ENCODE results near the gene CYP2C19. TPM values are rescaled to one million over a fixed set of nuclear protein-coding genes. Genes with fewer than 3 reads are reported as not detected.
"Not testable (repeated sequence)": the region's sequence is repeated elsewhere in the genome, so short reads cannot be mapped to it uniquely, and the experiment has no call there.

CYP2C19 gene
- total RNA-seq, 2 experiments from 2014 or later: not detected

DNA sequence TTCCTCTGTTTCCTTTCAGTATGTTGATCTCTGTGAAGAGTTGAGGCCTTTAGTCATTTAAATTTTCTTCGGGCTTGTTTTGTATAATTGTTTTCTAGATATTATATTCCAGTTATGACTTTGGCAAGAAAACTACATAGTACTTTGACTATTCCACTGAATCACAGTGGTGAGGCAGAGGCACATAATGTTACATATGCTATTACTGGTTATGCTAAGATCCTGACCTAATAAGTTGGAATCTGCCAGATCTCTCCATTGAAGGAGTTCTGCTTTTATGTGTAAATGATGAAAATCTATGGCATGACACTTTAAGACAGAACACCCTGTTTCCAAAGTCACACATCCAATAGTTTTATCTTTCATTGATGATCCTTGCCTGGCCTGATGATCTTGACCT is 83.7 kb downstream of the CYP2C19 start:
- no peak overlapping the region for H3K4me3 Mint-ChIP-seq
- no peaks in the 10 kb centered on the region for H3K27me3 Mint-ChIP-seq
- H3K9me3 Mint-ChIP-seq: peaks cover 2% of the 10 kb centered on the region
- no peak overlapping the region for H3K27ac Mint-ChIP-seq
- DNase-seq: no peak
- H3K4me1 Mint-ChIP-seq: no peaks in the 10 kb centered on the region
- no peaks in the 10 kb centered on the region for H3K36me3 Mint-ChIP-seq

- no peak overlapping the region for H3K27ac Mint-ChIP-seq
- H3K27me3 Mint-ChIP-seq: no peaks in the 10 kb centered on the region
- no peak for DNase-seq
- H3K4me3 Mint-ChIP-seq: no peak overlapping the region
- peaks cover 2% of the 10 kb centered on the region for H3K9me3 Mint-ChIP-seq
- H3K36me3 Mint-ChIP-seq: no peaks in the 10 kb centered on the region
- H3K4me1 Mint-ChIP-seq: no peaks in the 10 kb centered on the region
These were observed 88.3 kb downstream of the CYP2C19 start for GRCh38 chr10:94850766-94851165.

- Mint-ChIP-seq H3K4me1 (no peaks in the 10 kb centered on the region), H3K36me3 (no peaks in the 10 kb centered on the region), H3K9me3 (peaks cover 2% of the 10 kb centered on the region), H3K4me3 (no peak overlapping the region), H3K27me3 (no peaks in the 10 kb centered on the region), H3K27ac (no peak overlapping the region)
- DNase-seq: no peak
These were observed 88.8 kb downstream of the CYP2C19 start for GRCh38 chr10:94851263-94851662.

- H3K4me1 Mint-ChIP-seq: no peaks in the 10 kb centered on the region
- H3K9me3 Mint-ChIP-seq: no peaks in the 10 kb centered on the region
- DNase-seq: no peak
- no peaks in the 10 kb centered on the region for H3K36me3 Mint-ChIP-seq
- no peaks in the 10 kb centered on the region for H3K27me3 Mint-ChIP-seq
- H3K27ac Mint-ChIP-seq: no peak overlapping the region
- H3K4me3 Mint-ChIP-seq: no peak overlapping the region
These were observed 90.0 kb downstream of the CYP2C19 start for GRCh38 chr10:94852438-94852837.

GRCh38 chr10:94853065-94853464 is 90.6 kb downstream of the CYP2C19 start:
- Mint-ChIP-seq H3K9me3 (no peaks in the 10 kb centered on the region), H3K4me1 (no peaks in the 10 kb centered on the region), H3K27ac (no peak overlapping the region), H3K4me3 (no peak overlapping the region), H3K27me3 (no peaks in the 10 kb centered on the region), H3K36me3 (no peaks in the 10 kb centered on the region)
- no peak for DNase-seq

GRCh38 chr10:94858005-94858404 is 95.5 kb downstream of the CYP2C19 start:
- no peaks in the 10 kb centered on the region for H3K4me1 Mint-ChIP-seq
- no peak overlapping the region for H3K4me3 Mint-ChIP-seq
- H3K27me3 Mint-ChIP-seq: no peaks in the 10 kb centered on the region
- DNase-seq: no peak
- H3K27ac Mint-ChIP-seq: no peak overlapping the region
- peaks cover 2% of the 10 kb centered on the region for H3K9me3 Mint-ChIP-seq
- H3K36me3 Mint-ChIP-seq: no peaks in the 10 kb centered on the region

DNA sequence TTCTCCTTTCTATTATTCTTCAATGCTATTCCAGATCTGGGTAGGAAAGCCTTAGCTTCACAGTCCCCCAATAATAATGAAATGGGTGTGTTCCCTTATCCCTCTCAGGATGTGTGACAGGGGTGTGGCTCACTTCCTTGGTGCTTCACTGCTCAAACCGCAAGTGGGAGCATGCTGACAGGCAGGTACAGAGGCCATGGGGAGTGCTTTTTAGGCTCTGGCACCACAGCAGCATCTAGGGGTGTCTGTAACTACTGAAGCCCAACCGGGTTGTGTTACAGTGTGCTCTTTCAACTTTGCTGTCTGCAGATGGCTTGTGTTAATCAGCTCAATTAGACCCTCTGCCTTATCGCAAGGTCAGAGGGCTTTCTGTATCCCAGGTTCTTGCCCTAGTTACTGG is 96.6 kb downstream of the CYP2C19 start:
- Mint-ChIP-seq H3K36me3 (no peaks in the 10 kb centered on the region), H3K4me1 (no peaks in the 10 kb centered on the region), H3K9me3 (peaks cover 9% of the 10 kb centered on the region), H3K27ac (no peak overlapping the region), H3K4me3 (no peak overlapping the region), H3K27me3 (no peaks in the 10 kb centered on the region)
- no peak for DNase-seq

DNA sequence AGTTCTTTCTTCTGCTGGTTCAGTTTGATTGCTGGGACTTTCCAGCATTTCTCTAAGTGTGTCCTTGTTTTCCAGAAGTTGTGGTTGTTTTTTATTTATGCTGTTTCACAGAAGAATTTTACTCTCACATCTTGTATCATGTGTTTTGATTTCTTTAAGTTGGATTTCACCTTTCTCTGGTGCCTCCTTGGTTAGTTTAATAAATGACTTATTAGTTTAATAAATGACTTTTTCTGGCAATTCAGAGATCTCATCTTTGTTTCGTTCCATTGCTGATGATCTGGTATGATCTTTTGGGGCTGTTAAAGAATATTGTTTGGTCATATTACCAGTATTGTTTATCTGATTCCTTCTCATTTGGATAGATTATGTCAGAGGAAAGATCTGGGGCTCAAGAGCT is 116.2 kb downstream of the CYP2C19 start:
- no peaks in the 10 kb centered on the region for H3K36me3 Mint-ChIP-seq
- H3K4me1 Mint-ChIP-seq: no peaks in the 10 kb centered on the region
- no peaks in the 10 kb centered on the region for H3K27me3 Mint-ChIP-seq

GRCh38 chr10:94879214-94879613 is 116.7 kb downstream of the CYP2C19 start:
- Mint-ChIP-seq H3K36me3 (no peaks in the 10 kb centered on the region), H3K27ac (no peak overlapping the region), H3K4me3 (no peak overlapping the region), H3K27me3 (no peaks in the 10 kb centered on the region), H3K9me3 (peaks cover 8% of the 10 kb centered on the region), H3K4me1 (no peaks in the 10 kb centered on the region)
- no peak for DNase-seq

More for the DNA sequence above, 116.2 kb downstream of the CYP2C19 start:
- no peak for DNase-seq
- Mint-ChIP-seq H3K27ac (no peak overlapping the region), H3K9me3 (peaks cover 8% of the 10 kb centered on the region), H3K4me3 (no peak overlapping the region)

- peaks cover 2% of the 10 kb centered on the region for H3K9me3 Mint-ChIP-seq
- H3K4me3 Mint-ChIP-seq: no peak overlapping the region
- no peak overlapping the region for H3K27ac Mint-ChIP-seq
- no peaks in the 10 kb centered on the region for H3K27me3 Mint-ChIP-seq
- DNase-seq: no peak
- H3K36me3 Mint-ChIP-seq: no peaks in the 10 kb centered on the region
- no peaks in the 10 kb centered on the region for H3K4me1 Mint-ChIP-seq
These were observed 126.6 kb downstream of the CYP2C19 start for GRCh38 chr10:94889123-94889522.

DNA sequence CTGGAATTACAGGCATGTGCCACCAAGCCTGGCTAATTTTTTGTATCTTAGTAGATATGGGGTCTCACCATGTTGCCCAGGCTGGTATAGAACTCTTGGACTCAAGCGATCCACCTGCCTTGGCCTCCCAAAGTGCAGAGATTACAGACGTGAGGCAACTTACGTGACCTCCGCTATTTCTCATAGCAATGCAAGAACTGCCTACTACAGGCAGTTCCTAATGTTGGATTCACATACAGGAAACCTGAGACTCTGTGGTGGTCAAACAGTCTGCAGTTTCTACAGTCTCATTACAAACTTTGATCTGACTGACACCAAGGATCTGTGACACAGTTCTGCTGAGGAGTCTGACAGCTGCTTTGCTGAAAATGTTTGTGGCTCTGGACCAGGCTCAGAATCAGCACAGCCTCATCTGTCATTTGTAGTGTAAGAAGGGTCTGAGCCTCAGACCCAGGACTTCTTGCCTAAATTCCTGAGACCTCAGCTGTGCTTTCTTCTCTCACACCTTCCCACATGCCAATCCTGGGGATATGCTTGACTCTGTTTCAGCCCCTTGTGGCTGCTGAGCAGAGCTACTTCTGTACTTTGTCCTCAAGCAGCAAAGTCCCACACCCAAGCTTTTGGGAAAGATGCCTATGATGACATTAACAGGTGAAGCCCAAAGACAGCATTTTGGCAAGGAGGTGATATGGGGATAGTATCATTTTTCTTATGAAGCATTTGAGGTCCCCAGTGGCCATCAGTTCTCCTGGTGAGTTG is 128.0 kb downstream of the CYP2C19 start:
- H3K9me3 Mint-ChIP-seq: peaks cover 5% of the 10 kb centered on the region
- no peaks in the 10 kb centered on the region for H3K4me1 Mint-ChIP-seq
- no peak overlapping the region for H3K4me3 Mint-ChIP-seq
- DNase-seq: no peak
- H3K27me3 Mint-ChIP-seq: no peaks in the 10 kb centered on the region
- H3K36me3 Mint-ChIP-seq: no peaks in the 10 kb centered on the region
- no peak overlapping the region for H3K27ac Mint-ChIP-seq

- not testable (repeated sequence) for H3K9me3 Mint-ChIP-seq, H3K27ac Mint-ChIP-seq, DNase-seq, H3K36me3 Mint-ChIP-seq, H3K4me3 Mint-ChIP-seq, H3K27me3 Mint-ChIP-seq, H3K4me1 Mint-ChIP-seq
These were observed 135.9 kb downstream of the CYP2C19 start for GRCh38 chr10:94898414-94898813.

- H3K36me3 Mint-ChIP-seq: no peaks in the 10 kb centered on the region
- no peaks in the 10 kb centered on the region for H3K4me1 Mint-ChIP-seq
- no peak overlapping the region for H3K27ac Mint-ChIP-seq
- no peak for DNase-seq
- peaks cover 5% of the 10 kb centered on the region for H3K9me3 Mint-ChIP-seq
- H3K4me3 Mint-ChIP-seq: no peak overlapping the region
- no peaks in the 10 kb centered on the region for H3K27me3 Mint-ChIP-seq
These were observed 139.6 kb downstream of the CYP2C19 start for GRCh38 chr10:94902080-94902479.

DNA sequence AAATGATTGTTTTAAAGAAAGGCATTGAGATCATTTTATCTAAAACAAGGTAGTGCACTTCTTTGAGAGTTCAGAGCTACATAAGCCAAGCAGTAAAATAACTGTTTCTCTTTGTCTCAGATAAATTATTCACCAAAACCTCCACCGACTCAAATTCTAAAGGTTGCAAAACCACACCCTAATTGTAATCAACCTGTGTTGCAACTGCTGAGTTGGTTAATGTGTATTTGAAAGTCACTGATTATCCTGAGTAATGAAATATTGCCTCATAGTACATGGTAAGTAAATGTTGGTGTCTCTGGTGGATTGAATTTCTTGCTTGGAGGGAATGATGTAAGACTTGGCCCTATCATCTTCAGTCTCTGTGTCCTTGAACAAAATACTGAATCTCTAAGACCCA is 140.1 kb downstream of the CYP2C19 start:
- H3K27me3 Mint-ChIP-seq: no peaks in the 10 kb centered on the region
- no peak overlapping the region for H3K4me3 Mint-ChIP-seq
- peaks cover 7% of the 10 kb centered on the region for H3K9me3 Mint-ChIP-seq
- no peak overlapping the region for H3K27ac Mint-ChIP-seq
- no peak for DNase-seq
- H3K4me1 Mint-ChIP-seq: no peaks in the 10 kb centered on the region
- no peaks in the 10 kb centered on the region for H3K36me3 Mint-ChIP-seq
